Fibroblast of lung (primary cell): ENCODE results near the gene STX8. TPM values are rescaled to one million over a fixed set of nuclear protein-coding genes. Genes with fewer than 3 reads are reported as not detected.

Source experiments
- DNase-seq, 2 donors: peaks; one replicate each; pipeline versions ENCODE4 v3.0.0 to v3.0.0-alpha.2; 2010; ENCODE audit warnings: low read depth in 2 of 2
- H2AFZ ChIP-seq: 2 replicates; pipeline ENCODE4 v1.5.1; 2012; ENCODE audit warnings: low read length, control low read depth, inconsistent platforms
- H3K27ac ChIP-seq: 2 replicates; pipeline ENCODE4 v1.5.1; 2011; ENCODE audit warnings: low read length, control low read depth; ENCODE audit not compliant: insufficient read depth
- H3K27me3 ChIP-seq: 2 replicates; pipeline ENCODE4 v1.5.1; 2011; ENCODE audit warnings: mild to moderate bottlenecking, low read length; ENCODE audit not compliant: control insufficient read depth, insufficient read depth
- H3K36me3 ChIP-seq: 2 replicates; pipeline ENCODE4 v1.5.1; 2011; ENCODE audit warnings: low read length; ENCODE audit not compliant: control insufficient read depth, insufficient read depth
- H3K4me1 ChIP-seq: 2 replicates; pipeline ENCODE4 v1.5.1; 2011; ENCODE audit warnings: low read length; ENCODE audit not compliant: control insufficient read depth, insufficient read depth; ENCODE audit errors: extremely low read depth
- H3K4me2 ChIP-seq: 2 replicates; pipeline ENCODE4 v1.5.1; 2011; ENCODE audit warnings: low read length, control low read depth; ENCODE audit not compliant: insufficient read depth; ENCODE audit errors: extremely low read depth
- H3K4me3 ChIP-seq, 4 experiments: fragments of 200-600 bp in 1 of 4; sonication (generic) in 1 of 4; replicated peaks in 1 of 4; 2 replicates each; pipeline ENCODE4 v1.5.1; 2011 to 2016; ENCODE audit warnings: low read length in 4 of 4, low read depth in 3 of 4, mild to moderate bottlenecking in 3 of 4, control low read depth in 2 of 4, inconsistent platforms in 1 of 4, mixed read lengths in 1 of 4; ENCODE audit not compliant: insufficient read depth in 1 of 4; ENCODE audit errors: control extremely low read depth in 1 of 4
- H3K79me2 ChIP-seq: 2 replicates; pipeline ENCODE4 v1.5.1; 2012; ENCODE audit warnings: mild to moderate bottlenecking, low read length, inconsistent platforms; ENCODE audit not compliant: control insufficient read depth, insufficient read depth
- H3K9ac ChIP-seq: 2 replicates; pipeline ENCODE4 v1.5.1; 2011; ENCODE audit warnings: mild to moderate bottlenecking, low read length, control low read depth; ENCODE audit not compliant: insufficient read depth
- H3K9me3 ChIP-seq: 2 replicates; pipeline ENCODE4 v1.5.1; 2012; ENCODE audit warnings: low read depth, low read length; ENCODE audit not compliant: control insufficient read depth, insufficient read depth
- H4K20me1 ChIP-seq: 2 replicates; pipeline ENCODE4 v1.5.1; 2011; ENCODE audit warnings: low read length; ENCODE audit not compliant: control insufficient read depth, insufficient read depth; ENCODE audit errors: extremely low read depth
- EZH2 ChIP-seq: IDR thresholded peaks from 2 replicates; pipeline ENCODE4 v1.5.1; 2012; ENCODE audit warnings: low read length, control low read depth, mild to moderate bottlenecking; ENCODE audit errors: missing control alignments
- polyA plus RNA-seq, 2 donors: library from polyadenylated mRNA; depleted of rRNA in 1 of 2; stranded (reverse) in 1 of 2; unstranded in 1 of 2; fragments of >200 nt; gene quantifications; 2 replicates each; pipeline ENCODE4 v1.2.1, GENCODE V29; 2011 to 2012; ENCODE audit warnings: missing spikeins in 1 of 2
- total RNA-seq: library from RNA; depleted of rRNA; stranded (reverse); fragments of >200 nt; gene quantifications from 2 replicates; pipeline ENCODE4 v1.2.1, GENCODE V29; 2014
- TF ChIP-seq, protein P1 (sequence below), 2 donors: IDR thresholded peaks in 1 of 2; conservative IDR thresholded peaks in 1 of 2; 1 replicate in 1 of 2; 2 replicates in 1 of 2; pipeline ENCODE4 v1.5.1; 2011 to 2012; ENCODE audit warnings: low read length in 2 of 2, control low read depth in 1 of 2, inconsistent platforms in 1 of 2, low read depth in 1 of 2, mild to moderate bottlenecking in 1 of 2

STX8 gene
- total and polyA plus RNA-seq, 2 donors (not counting 1 experiment from before 2014, with no cell fraction given): 84.7 to 128 TPM

DNA sequence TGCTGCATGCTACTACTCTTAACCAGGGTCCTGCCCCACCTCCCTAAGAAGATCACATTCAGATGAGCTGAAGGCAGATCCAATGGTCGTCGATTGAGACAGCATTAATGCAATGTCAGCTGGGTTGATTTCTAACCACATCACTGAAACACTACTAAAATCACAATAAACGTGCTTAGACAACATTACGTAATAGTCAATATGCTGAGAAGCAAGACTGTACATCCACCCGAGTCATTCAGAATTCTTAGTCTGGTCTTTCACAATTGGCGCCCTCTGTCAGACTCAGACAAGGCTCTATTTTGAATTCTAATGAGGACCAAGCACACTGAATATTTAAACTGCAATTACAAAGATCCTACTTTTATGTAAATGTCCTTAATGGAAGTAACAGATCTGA, 205.2 kb downstream of the STX8 start:
- no peak overlapping the region for H3K9ac ChIP-seq
- no peaks in the 10 kb centered on the region for H3K4me1 ChIP-seq
- no peak overlapping the region for H3K4me3 ChIP-seq
- peak overlapping the region; percentile 4 for H3K27ac ChIP-seq
- H3K36me3 ChIP-seq: no peaks in the 10 kb centered on the region
- H3K27me3 ChIP-seq: no peaks in the 10 kb centered on the region
- H3K9me3 ChIP-seq: no peaks in the 10 kb centered on the region
- peak; percentile 55 to 69 for DNase-seq
- no peak overlapping the region for H3K4me2 ChIP-seq
- no peaks in the 10 kb centered on the region for H3K79me2 ChIP-seq
- no peaks in the 10 kb centered on the region for H4K20me1 ChIP-seq
- TF ChIP-seq, protein P1, sequence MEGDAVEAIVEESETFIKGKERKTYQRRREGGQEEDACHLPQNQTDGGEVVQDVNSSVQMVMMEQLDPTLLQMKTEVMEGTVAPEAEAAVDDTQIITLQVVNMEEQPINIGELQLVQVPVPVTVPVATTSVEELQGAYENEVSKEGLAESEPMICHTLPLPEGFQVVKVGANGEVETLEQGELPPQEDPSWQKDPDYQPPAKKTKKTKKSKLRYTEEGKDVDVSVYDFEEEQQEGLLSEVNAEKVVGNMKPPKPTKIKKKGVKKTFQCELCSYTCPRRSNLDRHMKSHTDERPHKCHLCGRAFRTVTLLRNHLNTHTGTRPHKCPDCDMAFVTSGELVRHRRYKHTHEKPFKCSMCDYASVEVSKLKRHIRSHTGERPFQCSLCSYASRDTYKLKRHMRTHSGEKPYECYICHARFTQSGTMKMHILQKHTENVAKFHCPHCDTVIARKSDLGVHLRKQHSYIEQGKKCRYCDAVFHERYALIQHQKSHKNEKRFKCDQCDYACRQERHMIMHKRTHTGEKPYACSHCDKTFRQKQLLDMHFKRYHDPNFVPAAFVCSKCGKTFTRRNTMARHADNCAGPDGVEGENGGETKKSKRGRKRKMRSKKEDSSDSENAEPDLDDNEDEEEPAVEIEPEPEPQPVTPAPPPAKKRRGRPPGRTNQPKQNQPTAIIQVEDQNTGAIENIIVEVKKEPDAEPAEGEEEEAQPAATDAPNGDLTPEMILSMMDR (conservative IDR thresholded peaks at IDR 0.05 in 1 of 2, IDR thresholded peaks at IDR 0.05 in 1 of 2; ENCODE audit: low read depth in 1 of 2, low read length in 2 of 2): no peak
- TF ChIP-seq EZH2: no peak
- H2AFZ ChIP-seq: no peak overlapping the region

DNA sequence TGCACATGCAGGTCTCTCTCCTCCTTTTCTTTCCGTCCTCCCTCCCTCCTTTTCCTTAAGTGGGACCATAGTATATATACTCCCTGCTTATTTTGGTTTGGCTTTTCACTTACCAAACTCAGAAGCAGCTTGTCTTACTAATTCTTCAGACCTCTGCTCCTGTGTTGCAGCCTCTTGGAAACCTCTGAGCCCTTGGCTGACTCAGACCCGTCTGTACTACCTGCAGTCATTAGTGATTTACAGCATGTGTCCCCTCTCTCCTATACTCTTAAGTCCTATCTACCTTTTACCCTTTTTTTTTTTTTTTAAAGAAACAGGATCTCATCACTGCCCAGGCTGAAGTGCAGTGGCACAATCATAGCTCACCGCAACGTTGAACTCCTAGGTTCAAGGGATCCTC, 207.0 kb downstream of the STX8 start:
- Histone ChIP-seq H2AFZ (no peak overlapping the region), H3K4me2 (no peak overlapping the region), H3K27ac (no peak overlapping the region), H3K27me3 (no peaks in the 10 kb centered on the region), H3K79me2 (no peaks in the 10 kb centered on the region), H3K36me3 (no peaks in the 10 kb centered on the region), H3K9me3 (no peaks in the 10 kb centered on the region), H3K4me3 (no peak overlapping the region), H3K9ac (no peak overlapping the region), H4K20me1 (no peaks in the 10 kb centered on the region), H3K4me1 (no peaks in the 10 kb centered on the region)
- no peak for TF ChIP-seq EZH2
- TF ChIP-seq, protein P1 (conservative IDR thresholded peaks at IDR 0.05 in 1 of 2, IDR thresholded peaks at IDR 0.05 in 1 of 2; ENCODE audit: low read depth in 1 of 2, low read length in 2 of 2): no peak
- DNase-seq: peak in 1 of 2 donors; percentile 47

DNA sequence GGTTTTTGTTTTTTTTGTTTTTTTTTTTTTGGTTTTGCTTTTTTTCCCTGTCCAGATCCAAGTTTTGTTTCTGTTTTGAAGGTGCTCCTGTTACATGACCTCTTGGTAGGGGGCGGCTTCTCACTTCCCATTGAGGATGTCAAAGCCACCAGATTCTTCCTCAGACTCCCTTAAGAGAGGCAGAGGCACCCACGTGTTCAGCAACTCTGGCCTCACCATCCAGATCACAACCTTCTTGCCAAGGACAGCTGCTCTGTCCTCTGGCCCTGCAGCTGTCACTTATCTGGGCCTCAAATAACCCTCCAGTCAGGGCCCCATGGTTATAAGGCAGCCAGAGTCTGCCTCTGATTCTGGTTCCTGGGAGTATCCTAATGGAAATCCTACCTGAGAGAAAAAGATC, 208.5 kb downstream of the STX8 start:
- Histone ChIP-seq H3K79me2 (no peaks in the 10 kb centered on the region), H3K27ac (no peak overlapping the region), H3K4me2 (no peak overlapping the region), H3K4me3 (no peak overlapping the region), H3K9ac (no peak overlapping the region), H3K36me3 (no peaks in the 10 kb centered on the region), H3K27me3 (no peaks in the 10 kb centered on the region), H2AFZ (no peak overlapping the region), H3K4me1 (no peaks in the 10 kb centered on the region), H3K9me3 (no peaks in the 10 kb centered on the region), H4K20me1 (no peaks in the 10 kb centered on the region)
- TF ChIP-seq, protein P1 (conservative IDR thresholded peaks at IDR 0.05 in 1 of 2, IDR thresholded peaks at IDR 0.05 in 1 of 2; ENCODE audit: low read depth in 1 of 2, low read length in 2 of 2): no peak
- TF ChIP-seq EZH2: no peak
- no peak for DNase-seq
